Activated CD8-positive, alpha-beta memory T cell treated with anti-CD3 and anti-CD28 coated beads for 24 hours (primary cell): ENCODE data around the gene FOXO3.
A peak's percentile ranks its signal among the peaks of the same experiment; 100 is the strongest.

Experiments
- DNase-seq: peaks from one replicate; pipeline ENCODE4 v3.0.0-alpha.2; 2020

Gene FOXO3

DNA sequence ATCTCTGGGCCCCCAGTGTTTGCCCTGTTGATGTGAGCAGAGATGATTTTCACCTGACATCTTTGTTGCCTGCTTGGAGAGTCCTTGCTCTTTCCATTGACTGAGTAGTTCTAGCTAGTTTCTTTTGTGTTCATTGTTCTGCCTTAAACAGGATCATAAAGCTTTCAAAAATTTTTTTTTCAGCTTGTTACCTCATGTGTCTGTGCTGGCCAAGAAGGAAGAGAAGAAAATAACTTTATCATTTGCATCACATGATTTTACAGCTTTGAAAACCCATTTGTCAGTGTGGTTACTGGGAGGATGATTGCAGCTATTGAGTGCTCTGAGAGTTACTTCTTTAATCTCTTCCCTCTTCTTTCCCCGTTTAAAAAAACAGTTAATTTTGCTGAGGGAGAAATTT lies 16.0 kb downstream of the FOXO3 start:
- no peak for DNase-seq

DNA sequence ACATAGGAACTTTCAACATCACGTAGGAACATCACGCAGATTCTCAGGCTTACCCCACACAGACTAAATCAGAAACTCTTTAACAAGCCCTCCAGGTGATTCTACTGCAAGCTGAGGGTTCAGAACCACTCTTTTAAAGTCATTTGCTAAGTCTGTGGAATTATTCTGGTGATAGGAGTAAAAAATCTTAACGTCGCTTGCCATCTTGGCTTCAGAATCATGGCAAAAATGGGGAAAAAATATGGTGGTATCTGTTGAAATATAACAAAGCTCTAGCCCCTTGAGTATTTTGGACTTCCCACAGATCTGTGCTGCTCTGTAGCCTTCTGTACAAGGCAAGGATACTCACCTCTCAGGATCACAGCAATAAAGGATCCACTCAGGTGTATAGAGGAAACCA lies 17.4 kb downstream of the FOXO3 start:
- DNase-seq = no peak

DNA sequence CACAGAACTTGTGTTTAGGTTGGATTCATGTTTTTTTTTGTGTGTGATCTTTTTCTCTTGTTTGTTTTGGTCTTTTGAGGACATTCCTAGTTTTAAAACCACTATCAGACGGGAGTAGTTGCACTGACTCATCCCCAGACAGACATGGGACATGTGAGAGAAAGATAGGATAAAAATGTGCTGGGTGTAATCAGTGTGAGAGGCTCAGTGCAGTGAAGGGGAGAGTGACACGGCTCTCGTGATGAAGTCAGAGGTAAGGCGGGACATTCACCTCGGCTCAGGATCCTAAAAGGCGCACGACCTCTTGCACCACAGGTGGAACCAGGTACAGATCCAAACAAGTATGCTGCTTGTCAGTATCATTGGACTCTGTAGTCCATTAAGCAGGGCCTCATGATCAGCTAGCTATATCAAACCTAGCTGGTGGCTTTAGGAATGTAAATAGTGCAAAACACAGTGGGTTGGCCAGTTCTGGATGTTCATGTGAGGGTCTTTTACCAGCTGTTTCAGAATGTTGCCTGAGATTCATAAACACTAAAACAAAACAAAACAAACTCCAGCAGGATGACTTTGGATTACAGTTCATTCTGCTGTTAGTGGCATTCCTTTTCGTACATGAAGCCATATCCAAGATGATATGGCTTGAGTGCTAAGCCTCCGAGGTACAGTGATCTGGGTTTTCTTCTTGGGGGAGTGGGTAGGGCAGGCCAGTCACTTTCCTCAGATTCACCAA lies 18.0 kb downstream of the FOXO3 start:
- no peak for DNase-seq

DNA sequence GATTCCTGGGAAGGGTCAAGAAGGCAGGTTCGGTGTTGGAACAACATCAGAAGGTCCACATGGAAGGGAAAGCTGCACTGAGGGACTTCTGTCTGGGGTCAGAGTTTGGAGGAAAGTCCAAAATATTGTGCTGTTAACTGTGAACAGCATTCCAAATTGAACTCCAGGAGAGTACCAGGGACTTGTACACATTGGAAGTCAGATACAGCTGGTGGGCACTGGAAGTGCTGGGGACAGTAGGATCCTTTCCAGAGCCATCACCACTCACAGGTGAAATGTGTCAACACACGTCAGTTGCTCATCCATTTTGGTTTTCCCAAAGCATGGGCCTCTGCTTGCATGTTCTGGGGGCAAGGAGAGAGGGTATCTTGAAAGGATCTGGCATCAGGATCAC lies 18.6 kb downstream of the FOXO3 start:
- no peak for DNase-seq

DNA sequence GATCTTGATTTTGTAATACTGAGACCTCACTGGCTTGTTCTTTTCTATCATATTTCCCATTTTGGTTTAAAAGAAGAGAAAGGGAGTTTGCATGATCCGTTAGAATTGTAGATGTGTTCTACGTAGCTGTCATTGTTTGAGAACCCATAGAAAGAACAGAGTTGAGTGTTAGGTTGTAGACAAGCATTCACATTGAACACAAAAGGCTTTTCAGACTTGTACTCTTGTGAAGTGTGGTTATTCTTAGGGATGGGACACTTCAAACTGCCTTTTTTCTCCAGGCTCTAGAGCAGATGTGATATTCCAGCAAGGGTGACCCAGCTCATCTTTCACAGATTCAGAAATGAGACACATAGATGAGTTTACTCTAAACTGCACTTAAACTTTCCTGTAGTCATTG lies 19.9 kb downstream of the FOXO3 start:
- no peak for DNase-seq

GRCh38 chr6:108581237-108581931 lies 20.7 kb downstream of the FOXO3 start:
- DNase-seq = no peak

GRCh38 chr6:108581932-108582475 lies 21.3 kb downstream of the FOXO3 start:
- no peak for DNase-seq

DNA sequence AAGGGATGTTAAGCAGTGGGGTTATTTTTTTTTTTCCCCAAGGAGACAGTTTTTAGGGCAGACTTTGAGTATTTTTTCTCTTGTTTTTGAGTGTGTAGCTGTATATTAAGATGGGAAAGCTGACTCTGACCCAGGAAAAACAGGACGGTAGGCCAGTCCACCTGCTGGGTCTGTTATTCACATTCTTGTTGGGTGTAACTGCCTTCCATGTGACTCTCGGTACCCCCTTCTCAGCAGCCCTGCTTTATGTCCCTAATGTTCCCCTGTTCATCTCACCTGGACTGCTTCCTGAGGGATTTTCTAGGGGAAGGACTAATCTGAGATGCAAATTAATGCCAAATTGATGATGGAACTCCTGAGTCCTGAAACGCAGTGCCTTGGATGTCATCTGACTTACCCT lies 21.9 kb downstream of the FOXO3 start:
- no peak for DNase-seq

DNA sequence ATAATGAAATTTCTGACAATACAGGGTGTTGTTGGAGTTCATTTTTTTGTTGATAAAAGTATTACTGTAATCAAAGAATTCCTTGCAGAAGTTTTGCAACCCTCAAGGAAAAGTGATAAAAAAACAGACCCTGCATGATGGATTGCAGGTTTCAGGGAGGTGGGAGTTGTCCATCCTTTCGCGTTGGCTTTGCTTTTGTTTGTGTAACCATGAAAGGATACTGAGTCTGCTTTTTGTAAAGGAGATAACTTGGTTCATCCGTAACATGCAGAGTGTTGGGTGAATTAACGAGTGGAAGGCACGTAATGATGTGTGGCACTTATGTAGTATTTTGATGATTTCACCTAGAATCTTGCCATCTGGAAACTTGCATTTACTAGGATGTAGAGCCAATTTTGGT lies 23.6 kb downstream of the FOXO3 start:
- no peak for DNase-seq

DNA sequence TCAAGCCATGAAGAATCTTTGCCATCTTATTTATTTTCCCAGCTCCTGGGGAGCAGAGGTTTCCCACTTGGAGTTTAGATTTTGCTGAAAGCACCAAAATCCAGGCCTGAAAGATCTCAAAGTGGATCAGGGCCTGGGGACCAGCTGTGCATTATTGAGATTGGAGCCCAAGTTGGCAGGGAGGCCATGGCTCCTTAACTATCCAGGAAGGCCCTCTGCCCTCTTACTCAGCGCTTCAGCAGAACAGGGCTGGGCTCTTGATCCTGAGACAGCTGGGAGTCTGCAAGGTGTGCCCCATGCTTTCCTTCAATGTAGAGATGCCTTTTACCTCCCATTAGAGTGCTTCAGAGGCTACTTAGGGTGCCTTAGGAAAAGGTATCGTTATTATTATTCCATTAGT lies 24.6 kb downstream of the FOXO3 start:
- DNase-seq = no peak

DNA sequence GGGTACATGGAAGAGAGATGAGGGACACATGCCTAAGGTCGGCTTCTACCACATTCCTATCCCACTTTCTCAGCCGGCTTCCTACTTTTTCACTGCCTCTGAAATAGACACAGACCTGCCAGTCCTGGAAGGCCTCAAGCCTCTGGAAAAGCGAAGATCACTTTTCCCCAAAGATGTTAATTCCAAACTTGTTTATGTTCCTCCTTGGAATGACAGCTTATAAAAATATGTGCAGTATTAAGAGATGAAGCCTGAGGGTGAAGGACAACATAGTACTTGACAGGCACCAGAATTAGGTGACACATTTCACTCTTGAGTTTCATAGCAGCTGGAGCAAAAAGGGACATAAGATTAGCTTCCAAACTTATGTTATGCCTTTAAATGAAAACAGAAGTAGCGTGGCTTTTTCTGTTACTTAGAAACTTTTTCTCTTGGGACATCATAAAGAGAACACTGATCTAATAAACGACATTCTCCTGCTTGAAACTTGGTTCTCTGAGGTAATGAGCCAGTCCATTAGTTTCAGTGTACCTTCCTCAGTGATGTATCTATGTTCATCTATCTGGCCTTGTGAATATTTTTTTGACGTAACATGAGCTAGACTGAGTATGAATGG lies 25.3 kb downstream of the FOXO3 start:
- no peak for DNase-seq

- no peak for DNase-seq
Observed at GRCh38 chr6:108587258-108588059, 26.7 kb downstream of the FOXO3 start.

- no peak for DNase-seq
Observed at GRCh38 chr6:108588586-108588985, 27.9 kb downstream of the FOXO3 start.

- DNase-seq = no peak
Observed at GRCh38 chr6:108589244-108589791, 28.6 kb downstream of the FOXO3 start.

- DNase-seq = no peak
Observed at GRCh38 chr6:108591040-108591816, 30.5 kb downstream of the FOXO3 start.

- peak; percentile 67 for DNase-seq
Observed at GRCh38 chr6:108592371-108593337, 31.9 kb downstream of the FOXO3 start.

- DNase-seq = no peak
Observed at GRCh38 chr6:108594151-108594550, 33.4 kb downstream of the FOXO3 start.

- no peak for DNase-seq
Observed at GRCh38 chr6:108594640-108595039, 33.9 kb downstream of the FOXO3 start.

DNA sequence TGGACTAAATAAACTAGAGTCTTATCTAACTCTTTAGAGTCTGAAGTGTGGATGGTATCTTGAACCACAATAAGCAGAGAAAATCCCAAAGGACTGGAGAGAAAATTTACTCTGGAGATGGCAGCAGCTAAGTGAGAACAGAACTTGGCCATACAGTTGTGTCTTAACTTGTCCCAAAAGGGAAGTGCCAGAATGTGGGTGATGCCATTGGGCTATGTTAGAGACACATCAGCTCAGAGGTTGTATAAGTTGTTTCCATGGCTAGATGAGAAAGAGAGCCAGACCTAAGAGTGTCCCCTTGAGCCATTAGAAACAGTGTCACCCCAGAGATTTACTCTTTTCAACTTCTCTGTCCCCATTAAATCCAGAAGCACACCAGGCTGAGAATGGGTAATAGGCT lies 36.2 kb downstream of the FOXO3 start:
- DNase-seq = no peak

DNA sequence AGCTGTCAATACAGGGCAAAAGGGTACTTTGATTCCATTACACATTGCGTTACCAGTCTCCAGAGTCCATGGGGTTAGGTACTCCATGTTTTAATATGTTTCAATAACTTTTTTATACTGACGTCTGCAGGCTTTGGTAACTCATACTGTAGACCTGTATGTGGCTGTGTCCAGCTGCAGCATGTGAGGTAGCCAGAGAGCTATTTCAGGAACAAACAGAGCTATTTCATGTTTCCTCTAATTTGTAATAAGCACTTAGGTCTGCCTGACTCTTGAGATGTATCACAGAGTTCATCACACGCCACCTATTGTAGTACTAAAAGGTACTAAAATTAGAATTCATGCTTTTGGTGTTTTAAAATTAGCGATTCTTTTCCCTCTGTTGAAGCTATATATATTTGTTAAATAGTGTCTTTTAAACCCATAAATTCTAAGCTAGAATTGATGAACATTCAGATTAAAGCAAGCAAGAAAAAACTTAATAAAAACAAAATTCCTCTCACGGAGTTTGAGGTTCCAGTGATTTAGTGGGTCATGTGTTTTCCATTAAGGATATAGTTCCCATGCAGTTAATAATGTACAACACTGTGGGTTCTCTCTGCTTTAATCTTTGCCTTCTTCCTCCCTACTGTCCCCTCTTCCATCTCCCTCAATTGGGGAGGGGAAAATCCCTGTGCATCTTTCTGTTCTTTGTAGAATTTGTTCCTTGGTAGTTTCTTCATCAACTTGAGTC lies 37.0 kb downstream of the FOXO3 start:
- no peak for DNase-seq
